HepG2 (cell line): Measurements from ENCODE around the gene RAN. TPM values are rescaled to one million over a fixed set of nuclear protein-coding genes. Genes with fewer than 3 reads are reported as not detected.

Experiments used
- CBX2 ChIP-seq, 2 experiments: fragments of 200-600 bp in 1 of 2; sonication (generic); formaldehyde crosslinking in 1 of 2; IDR thresholded peaks; 2 replicates each; pipeline versions ENCODE4 v1.7.0 to v1.8.1; 2018 to 2022; ENCODE audit warnings: low read depth in 2 of 2, low read length in 1 of 2, mild to moderate bottlenecking in 1 of 2, missing genetic modification reagents in 1 of 2
- ELF3 ChIP-seq: IDR thresholded peaks from 2 replicates; pipeline ENCODE4 v1.6.1; 2016; ENCODE audit warnings: missing genetic modification reagents, missing compliant biosample characterization
- PAX8 ChIP-seq: sonication (generic); formaldehyde crosslinking; IDR thresholded peaks from 2 replicates; pipeline ENCODE4 v1.8.0; 2022; ENCODE audit warnings: mild to moderate bottlenecking, missing genetic modification reagents, borderline replicate concordance
- RFX3 ChIP-seq: IDR thresholded peaks from 2 replicates; pipeline ENCODE4 v1.6.1; 2016; ENCODE audit warnings: missing biosample characterization, missing genetic modification reagents
- RFXAP ChIP-seq: sonication (generic); formaldehyde crosslinking; IDR thresholded peaks from 2 replicates; pipeline ENCODE4 v1.4.0; 2020; ENCODE audit warnings: missing genetic modification reagents, borderline replicate concordance
- STAG1 ChIP-seq: sonication (generic); formaldehyde crosslinking; IDR thresholded peaks from 2 replicates; pipeline ENCODE4 v1.4.0; 2020; ENCODE audit warnings: missing genetic modification reagents
- TARDBP ChIP-seq: sonication (generic); formaldehyde crosslinking; IDR thresholded peaks from 2 replicates; pipeline ENCODE4 v1.8.0; 2022; ENCODE audit warnings: mild to moderate bottlenecking, missing genetic modification reagents
- WIZ ChIP-seq: sonication (generic); formaldehyde crosslinking; IDR thresholded peaks from 2 replicates; pipeline ENCODE4 v1.5.1; 2020; ENCODE audit warnings: mild to moderate bottlenecking, missing genetic modification reagents
- ZBTB38 ChIP-seq: sonication (generic); formaldehyde crosslinking; IDR thresholded peaks from 2 replicates; pipeline ENCODE4 v1.5.1; 2020; ENCODE audit warnings: mild to moderate bottlenecking, missing genetic modification reagents
- ZMAT3 ChIP-seq: sonication (generic); formaldehyde crosslinking; conservative IDR thresholded peaks from 2 replicates; pipeline ENCODE4 v1.7.0; 2021; ENCODE audit warnings: missing genetic modification reagents
- ZNF264 ChIP-seq: sonication (generic); formaldehyde crosslinking; IDR thresholded peaks from 2 replicates; pipeline ENCODE4 v1.4.0; 2020; ENCODE audit warnings: missing genetic modification reagents
- ZNF468 ChIP-seq: sonication (generic); formaldehyde crosslinking; IDR thresholded peaks from 2 replicates; pipeline ENCODE4 v1.8.0; 2022; ENCODE audit warnings: mild to moderate bottlenecking, moderate library complexity, missing genetic modification reagents
- ZNF749 ChIP-seq: sonication (generic); formaldehyde crosslinking; IDR thresholded peaks from 2 replicates; pipeline ENCODE4 v1.8.0; 2022; ENCODE audit warnings: mild to moderate bottlenecking, missing genetic modification reagents, moderate library complexity, borderline replicate concordance
- polyA plus RNA-seq, 8 experiments: library from polyadenylated mRNA; depleted of rRNA in 3 of 8; stranded (reverse) in 7 of 8; unstranded in 1 of 8; fragments of >200 nt; fragmentation: Illumina TruSeq in 4 of 8; extraction: Trizol in 4 of 8; gene quantifications; 2 replicates each; pipeline versions ENCODE4 v1.2.1 to v1.2.3, GENCODE V29; 2011 to 2016; ENCODE audit warnings: low read depth in 4 of 8, missing spikeins in 1 of 8, mixed read lengths in 1 of 8; ENCODE audit not compliant: insufficient read depth in 1 of 8
- total RNA-seq, 5 experiments: library from RNA; depleted of rRNA; stranded (reverse); fragments of >200 nt; fragmentation: Illumina TruSeq; extraction: Trizol; gene quantifications; 2 replicates each; pipeline ENCODE4 v1.2.3, GENCODE V29; 2016; ENCODE audit warnings: low read depth in 1 of 5
- TF ChIP-seq, protein P1 (sequence below), 2 experiments: fragments of 450-650 bp in 1 of 2; sonication (generic) in 1 of 2; formaldehyde crosslinking in 1 of 2; IDR thresholded peaks; 2 replicates each; pipeline versions ENCODE4 v1.6.1 to v1.8.0; 2016 to 2022; ENCODE audit warnings: antibody characterized with exemption in 1 of 2, mild to moderate bottlenecking in 1 of 2, missing genetic modification reagents in 1 of 2
- TF ChIP-seq, protein P2 (sequence below): sonication (generic); formaldehyde crosslinking; IDR thresholded peaks from 2 replicates; pipeline ENCODE4 v1.5.0; 2020; ENCODE audit warnings: missing genetic modification reagents, mild to moderate bottlenecking, borderline replicate concordance
- TF ChIP-seq, protein P3 (sequence below): sonication (generic); formaldehyde crosslinking; IDR thresholded peaks from 2 replicates; pipeline ENCODE4 v1.5.0; 2020; ENCODE audit warnings: mild to moderate bottlenecking, missing genetic modification reagents

The RAN gene
- total and polyA plus RNA-seq, 2 of the 13 experiments (the other 11 are each of a cell fraction or from before 2014, with no cell fraction given): 1,335 to 1,630 TPM

DNA sequence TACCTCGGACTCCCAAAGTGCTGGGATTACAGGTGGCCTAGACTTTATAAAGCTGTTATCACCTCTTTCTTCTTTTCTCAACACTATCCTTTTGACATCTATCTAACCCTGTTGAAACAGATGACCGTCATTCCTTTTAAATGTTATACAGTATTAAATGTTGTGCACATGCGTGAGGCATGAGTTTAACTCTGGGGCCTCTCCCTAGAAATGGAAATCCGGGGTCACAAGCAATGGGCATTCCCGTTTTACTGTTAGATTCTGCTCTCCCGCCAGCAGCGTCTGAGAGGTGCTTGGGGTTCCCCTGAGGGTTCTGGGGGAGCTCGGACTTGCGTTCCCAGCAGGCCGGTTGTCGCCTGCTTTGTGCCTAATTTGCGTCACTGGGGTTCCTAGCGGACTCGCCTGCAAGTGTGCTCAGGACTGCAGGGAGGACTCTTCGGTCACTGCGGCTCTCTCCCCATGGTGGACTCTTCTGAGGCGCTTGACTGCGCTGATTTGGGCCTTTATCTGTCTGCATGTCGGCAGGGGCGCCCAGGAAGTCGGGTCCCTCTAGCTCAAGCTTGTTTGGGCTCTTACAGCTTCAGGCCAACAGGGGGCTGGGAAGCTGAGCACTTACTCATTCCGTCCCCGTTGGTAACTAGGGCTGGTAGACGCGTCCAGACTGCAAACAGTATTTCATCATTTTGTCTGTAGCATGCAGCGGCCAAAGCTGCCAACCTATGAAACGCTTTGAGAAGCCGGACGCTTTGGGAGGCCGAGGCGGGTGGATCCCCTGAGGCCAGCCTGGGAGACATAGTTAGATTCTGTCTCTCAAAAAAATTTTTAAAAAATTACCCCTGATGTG, 1.2 kb upstream of the RAN start (continued):
- TF ChIP-seq, protein P1, sequence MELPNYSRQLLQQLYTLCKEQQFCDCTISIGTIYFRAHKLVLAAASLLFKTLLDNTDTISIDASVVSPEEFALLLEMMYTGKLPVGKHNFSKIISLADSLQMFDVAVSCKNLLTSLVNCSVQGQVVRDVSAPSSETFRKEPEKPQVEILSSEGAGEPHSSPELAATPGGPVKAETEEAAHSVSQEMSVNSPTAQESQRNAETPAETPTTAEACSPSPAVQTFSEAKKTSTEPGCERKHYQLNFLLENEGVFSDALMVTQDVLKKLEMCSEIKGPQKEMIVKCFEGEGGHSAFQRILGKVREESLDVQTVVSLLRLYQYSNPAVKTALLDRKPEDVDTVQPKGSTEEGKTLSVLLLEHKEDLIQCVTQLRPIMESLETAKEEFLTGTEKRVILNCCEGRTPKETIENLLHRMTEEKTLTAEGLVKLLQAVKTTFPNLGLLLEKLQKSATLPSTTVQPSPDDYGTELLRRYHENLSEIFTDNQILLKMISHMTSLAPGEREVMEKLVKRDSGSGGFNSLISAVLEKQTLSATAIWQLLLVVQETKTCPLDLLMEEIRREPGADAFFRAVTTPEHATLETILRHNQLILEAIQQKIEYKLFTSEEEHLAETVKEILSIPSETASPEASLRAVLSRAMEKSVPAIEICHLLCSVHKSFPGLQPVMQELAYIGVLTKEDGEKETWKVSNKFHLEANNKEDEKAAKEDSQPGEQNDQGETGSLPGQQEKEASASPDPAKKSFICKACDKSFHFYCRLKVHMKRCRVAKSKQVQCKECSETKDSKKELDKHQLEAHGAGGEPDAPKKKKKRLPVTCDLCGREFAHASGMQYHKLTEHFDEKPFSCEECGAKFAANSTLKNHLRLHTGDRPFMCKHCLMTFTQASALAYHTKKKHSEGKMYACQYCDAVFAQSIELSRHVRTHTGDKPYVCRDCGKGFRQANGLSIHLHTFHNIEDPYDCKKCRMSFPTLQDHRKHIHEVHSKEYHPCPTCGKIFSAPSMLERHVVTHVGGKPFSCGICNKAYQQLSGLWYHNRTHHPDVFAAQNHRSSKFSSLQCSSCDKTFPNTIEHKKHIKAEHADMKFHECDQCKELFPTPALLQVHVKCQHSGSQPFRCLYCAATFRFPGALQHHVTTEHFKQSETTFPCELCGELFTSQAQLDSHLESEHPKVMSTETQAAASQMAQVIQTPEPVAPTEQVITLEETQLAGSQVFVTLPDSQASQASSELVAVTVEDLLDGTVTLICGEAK (IDR thresholded peaks at IDR 0.05): no peak
- TF ChIP-seq, protein P1 (CRISPR knock-in tag; IDR thresholded peaks at IDR 0.05): no peak
- TF ChIP-seq ZNF264 (peak; percentile 44; the same call in 1 of the 2 replicates), TARDBP (CRISPR knock-in tag) (peak; percentile 77), ELF3 (peak; percentile 70), ZNF749 (CRISPR knock-in tag) (no peak), RFX3 (CRISPR knock-in tag) (peak; percentile 51; the same call in 1 of the 2 replicates), ZMAT3 (CRISPR knock-in tag) (no peak), PAX8 (CRISPR knock-in tag) (no peak), STAG1 (CRISPR knock-in tag) (peak; percentile 56), RFXAP (CRISPR knock-in tag) (0 out of 2 replicates have a peak, but pooled peaks have one; percentile 26), ZNF468 (no peak), ZBTB38 (CRISPR knock-in tag) (no peak), WIZ (CRISPR knock-in tag) (no peak), CBX2 (IDR thresholded peaks at IDR 0.05; ENCODE audit: low read depth, low read length) (no peak), CBX2 (CRISPR knock-in tag; IDR thresholded peaks at IDR 0.05; ENCODE audit: low read depth) (no peak)
- TF ChIP-seq, protein P2, sequence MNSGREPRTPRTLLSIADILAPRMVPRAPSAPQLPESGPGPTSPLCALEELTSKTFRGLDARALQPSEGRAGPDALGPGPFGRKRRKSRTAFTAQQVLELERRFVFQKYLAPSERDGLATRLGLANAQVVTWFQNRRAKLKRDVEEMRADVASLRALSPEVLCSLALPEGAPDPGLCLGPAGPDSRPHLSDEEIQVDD: no peak
- TF ChIP-seq, protein P3, sequence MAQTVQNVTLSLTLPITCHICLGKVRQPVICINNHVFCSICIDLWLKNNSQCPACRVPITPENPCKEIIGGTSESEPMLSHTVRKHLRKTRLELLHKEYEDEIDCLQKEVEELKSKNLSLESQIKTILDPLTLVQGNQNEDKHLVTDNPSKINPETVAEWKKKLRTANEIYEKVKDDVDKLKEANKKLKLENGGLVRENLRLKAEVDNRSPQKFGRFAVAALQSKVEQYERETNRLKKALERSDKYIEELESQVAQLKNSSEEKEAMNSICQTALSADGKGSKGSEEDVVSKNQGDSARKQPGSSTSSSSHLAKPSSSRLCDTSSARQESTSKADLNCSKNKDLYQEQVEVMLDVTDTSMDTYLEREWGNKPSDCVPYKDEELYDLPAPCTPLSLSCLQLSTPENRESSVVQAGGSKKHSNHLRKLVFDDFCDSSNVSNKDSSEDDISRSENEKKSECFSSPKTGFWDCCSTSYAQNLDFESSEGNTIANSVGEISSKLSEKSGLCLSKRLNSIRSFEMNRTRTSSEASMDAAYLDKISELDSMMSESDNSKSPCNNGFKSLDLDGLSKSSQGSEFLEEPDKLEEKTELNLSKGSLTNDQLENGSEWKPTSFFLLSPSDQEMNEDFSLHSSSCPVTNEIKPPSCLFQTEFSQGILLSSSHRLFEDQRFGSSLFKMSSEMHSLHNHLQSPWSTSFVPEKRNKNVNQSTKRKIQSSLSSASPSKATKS (CRISPR knock-in tag): no peak
